GM21381 (cell line): ENCODE results near the gene DOK5.

Experiments used
- ATAC-seq: cut with Tn5 transposase; IDR thresholded peaks from one replicate; pipeline ENCODE4 v1.9.1; 2021; ENCODE audit warnings: mild to moderate bottlenecking, moderate library complexity; ENCODE audit not compliant: unreplicated experiment

Gene DOK5

DNA sequence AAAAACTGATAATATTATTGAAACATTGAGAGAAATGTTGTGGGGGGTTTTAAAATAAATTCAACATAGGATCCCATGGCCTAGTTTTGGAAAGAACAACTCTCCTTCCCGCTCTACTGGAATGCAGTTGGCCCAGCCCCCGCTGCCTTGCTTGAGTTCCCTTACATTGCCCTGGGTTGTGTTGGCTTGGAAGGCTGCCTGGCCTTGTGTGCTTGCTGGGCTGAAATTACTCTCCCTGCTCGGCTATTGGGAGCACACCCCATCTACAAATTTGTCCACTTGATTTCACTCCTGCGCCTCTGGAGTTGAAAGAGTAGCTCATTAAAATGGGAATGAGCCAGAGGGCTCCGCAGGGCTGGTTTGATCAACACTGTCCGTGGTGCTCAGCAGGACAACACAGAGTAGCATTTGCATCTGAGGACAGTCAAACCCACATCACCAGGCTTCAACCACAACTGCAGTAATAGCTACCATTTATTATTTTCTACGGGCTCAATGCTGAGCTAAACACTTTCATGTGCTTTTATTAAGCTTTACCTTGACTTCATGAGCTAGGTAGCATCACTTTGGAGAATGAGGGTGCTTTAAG, 35.2 kb downstream of the DOK5 start:
- ATAC-seq = no peak

GRCh38 chr20:54512694-54513093, 37.3 kb downstream of the DOK5 start:
- no peak for ATAC-seq

- no peak for ATAC-seq
Observed at GRCh38 chr20:54514028-54514607, 38.7 kb downstream of the DOK5 start.

DNA sequence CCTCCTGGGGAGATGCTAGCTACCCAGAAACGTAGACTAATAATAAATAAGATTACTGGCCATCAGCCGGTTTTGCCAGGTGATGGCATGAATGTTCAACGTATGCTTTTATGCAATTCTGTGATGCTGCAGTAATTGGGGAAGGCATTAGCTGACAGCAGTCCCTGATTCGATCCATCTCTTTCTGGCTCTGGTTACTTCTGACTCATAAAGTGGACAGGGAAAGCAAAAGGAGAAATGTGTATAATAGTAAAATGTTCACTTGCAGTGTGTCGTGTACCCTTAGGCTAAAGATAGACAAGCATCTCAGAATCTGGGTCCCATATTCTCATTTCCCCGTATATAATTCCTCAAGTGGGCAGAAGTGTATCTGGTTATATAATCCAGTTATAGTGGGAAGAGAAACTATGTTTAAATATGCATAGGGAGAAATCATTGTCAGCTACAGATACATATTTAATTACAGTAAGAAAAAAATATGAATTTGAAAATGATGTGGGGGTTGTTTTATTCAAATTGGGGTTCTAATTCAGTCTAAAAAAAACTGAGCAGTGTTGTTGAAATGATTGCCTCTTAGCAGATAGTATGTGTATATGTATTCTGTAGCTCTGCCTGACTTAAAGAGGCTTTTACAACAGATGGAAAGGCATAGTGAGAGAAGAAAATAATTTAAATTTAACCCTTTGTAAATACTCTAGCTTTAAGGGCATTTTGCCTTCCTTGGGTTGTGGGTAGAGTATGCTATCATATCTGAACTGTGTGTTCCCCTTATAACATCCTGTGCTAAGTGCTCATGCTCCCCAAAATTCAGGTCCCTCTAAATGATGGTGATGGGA, 40.6 kb downstream of the DOK5 start:
- ATAC-seq = no peak

DNA sequence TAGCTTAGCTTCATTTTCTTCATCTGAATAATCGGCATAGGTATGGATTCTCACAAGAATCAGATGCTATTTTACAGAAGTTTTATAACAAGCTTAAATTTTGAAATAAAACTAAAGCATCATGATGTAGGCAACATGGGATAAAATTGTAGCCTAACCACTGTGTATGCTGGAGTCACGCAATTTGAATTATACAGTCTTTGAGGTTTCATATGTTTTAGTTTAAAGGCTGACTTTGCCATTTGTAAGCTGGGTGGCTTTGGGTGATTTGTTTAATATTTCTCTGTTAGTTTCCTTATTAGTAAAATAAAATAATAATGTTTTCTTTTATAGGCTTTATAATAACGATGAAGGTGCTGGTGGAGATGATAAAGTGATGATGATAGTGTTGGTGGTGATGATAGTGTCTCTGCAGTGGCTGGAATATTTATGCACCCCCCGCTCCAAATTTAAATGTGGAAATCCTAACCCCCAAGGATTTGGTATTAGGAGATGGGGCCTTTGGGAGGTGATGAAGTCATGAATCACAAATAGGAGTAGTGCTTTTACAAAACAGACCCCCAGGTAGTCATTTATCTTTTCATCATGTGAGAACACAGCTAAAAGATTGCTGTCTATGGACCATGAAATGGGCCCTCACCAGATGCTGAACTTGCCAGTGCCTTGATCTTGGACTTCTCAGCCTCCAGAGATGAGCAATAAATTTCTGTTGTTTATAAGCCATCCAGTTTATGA, 42.0 kb downstream of the DOK5 start:
- ATAC-seq = no peak

GRCh38 chr20:54524849-54525248, 49.5 kb downstream of the DOK5 start:
- no peak for ATAC-seq

DNA sequence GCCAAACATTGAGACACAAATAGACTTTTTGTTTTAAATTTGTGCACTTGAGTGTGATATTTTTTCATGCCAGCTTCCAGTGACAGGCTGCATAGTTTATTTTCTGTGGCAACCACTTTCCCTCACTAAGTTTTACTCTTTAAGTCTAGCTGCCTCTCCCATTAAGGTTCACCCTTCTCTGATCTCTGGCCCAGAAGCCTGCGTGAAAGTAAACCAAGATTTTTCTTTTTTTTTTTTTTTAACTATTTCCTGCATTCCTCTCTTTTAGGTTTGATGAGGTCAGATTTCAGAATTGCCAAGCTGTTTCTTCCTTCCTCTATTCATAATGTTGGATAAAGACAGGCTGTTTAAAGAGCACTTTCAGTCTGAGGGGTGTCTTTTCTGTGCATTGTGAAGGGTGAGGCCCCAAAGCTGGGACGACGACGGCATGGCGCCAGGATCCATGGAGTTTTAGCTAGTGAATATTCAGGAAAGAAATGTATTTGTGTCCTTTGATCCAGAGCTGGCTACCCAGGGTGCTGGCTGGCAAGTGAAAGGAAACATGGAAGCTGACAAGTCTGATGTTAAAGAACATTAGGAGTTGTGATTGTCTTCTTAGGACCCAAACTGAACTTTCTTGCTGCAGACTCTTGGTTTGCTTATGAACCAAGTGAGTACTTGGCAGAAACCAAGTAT, 50.7 kb downstream of the DOK5 start:
- no peak for ATAC-seq

DNA sequence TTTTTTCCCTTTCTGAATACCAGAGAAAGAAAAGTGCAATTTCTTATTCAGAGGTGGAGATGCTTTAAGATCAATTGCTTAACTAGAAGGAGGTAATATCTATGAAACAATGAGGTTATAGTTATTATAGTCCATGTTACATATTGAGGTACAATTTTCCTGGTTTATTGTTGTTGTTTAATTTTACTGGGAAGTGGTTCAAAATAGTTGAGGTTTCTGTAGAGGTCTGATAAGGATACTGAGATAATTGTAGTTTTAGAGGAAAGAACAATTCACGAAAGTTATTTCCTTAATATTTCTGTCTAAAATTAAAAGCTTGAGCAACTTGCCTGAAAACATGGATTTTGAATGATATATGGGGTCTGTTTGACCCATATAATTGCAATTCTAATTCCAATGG, 51.4 kb downstream of the DOK5 start:
- ATAC-seq = no peak

GRCh38 chr20:54532573-54532972, 57.2 kb downstream of the DOK5 start:
- no peak for ATAC-seq

DNA sequence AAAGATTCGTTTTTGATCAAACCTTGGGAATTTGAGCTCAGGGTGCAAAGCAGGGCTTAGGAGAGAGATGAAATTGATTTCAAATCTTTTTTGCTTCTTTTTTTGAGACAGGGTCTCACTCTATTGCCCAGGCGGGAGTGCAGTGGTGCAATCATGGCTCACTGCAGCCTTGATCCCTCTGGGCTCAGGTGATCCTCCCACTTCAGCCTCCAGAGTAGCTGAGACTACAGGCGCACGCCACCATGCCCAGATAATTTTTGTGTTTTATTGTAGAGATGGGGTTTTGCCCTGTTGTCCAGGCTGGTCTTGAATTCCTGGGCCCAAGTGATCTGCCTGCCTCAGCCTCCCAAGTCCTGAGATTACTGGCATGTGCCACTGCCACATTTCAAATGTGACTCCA, 58.7 kb downstream of the DOK5 start:
- ATAC-seq = no peak

GRCh38 chr20:54535033-54535432, 59.6 kb downstream of the DOK5 start:
- no peak for ATAC-seq

- no peak for ATAC-seq
Observed at GRCh38 chr20:54535746-54536145, 60.4 kb downstream of the DOK5 start.

GRCh38 chr20:54539521-54540046, 64.2 kb downstream of the DOK5 start:
- no peak for ATAC-seq

DNA sequence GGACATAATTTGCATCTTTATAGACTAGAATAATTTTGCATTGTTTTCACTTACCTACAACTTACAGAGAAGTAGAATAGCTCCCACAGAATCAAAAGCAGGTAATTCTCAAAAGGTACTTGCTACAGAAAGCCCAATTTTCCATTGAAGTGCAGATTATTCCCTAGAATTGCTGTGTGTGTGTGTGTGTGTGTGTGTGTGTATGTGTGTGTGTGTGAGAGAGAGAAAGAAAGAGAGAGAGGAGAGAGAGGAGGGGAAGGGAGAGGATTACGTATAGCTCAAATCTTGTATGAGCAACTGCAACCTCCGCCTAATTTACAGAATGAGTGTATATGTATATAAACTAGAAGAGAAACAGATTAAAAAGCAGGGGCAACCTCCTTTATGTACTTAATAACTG, 68.0 kb downstream of the DOK5 start:
- ATAC-seq = no peak

DNA sequence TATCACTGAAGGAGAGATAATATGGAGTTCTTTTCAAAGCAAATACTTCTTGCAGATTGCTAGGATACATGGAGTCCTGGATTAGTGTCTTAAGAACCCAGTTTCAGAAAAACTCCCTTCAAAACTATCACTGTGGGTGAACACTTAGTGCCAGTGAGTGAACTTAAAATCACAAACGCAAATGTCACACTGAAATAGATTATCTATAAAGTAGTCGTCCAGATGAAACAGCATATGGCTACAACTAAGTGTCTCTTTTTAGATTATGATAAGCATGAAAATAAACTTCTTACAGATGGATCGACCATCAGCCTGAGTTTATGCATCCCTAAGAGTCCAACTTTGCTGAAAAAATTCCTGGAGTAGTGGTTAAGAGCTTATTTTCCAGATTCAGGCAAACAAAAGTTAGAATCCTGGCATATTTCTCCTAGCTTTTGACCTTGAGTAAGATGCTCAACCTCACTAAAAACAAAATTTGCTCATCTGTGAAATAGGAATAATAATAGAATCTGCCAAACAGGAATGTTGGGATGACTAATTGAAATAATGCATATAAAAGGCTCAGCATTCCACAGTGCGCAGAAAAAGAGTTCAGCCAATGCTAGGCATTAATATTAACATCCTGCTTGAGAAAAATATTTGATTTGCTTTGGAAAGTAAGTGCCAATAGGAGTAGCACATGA, 70.4 kb downstream of the DOK5 start:
- ATAC-seq = no peak

- ATAC-seq = no peak
Observed at GRCh38 chr20:54548849-54549248, 73.5 kb downstream of the DOK5 start.

DNA sequence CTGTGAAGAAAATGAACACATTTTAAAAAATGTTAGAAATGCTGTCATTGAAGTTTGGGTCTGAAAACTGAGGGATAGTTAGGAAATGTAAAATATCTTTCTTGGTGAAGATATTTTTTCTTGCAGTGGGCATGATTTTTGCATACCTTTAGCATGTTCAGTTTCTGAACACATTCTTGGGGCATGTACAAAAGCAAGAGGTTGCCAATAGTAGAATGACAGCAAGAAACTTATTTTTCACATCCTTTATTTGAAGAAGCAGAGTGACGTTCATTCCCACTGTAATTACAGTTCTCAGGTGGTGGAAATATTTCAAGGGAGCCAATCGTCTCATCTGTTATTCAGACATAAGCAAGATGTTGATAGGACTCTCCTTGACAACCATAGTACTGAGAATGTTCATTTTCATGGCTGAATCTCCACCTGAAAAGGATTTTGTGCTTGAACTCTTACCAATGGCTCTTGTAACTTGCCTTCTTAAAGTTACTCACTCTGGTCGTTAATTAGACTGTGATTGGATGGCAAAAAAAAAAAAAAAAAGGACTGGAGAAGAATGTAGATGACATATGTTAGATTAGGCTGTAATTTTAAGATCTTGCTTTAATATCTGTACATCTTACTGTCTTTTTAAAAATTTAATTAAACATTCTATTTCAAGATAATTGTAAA, 74.4 kb downstream of the DOK5 start:
- no peak for ATAC-seq

DNA sequence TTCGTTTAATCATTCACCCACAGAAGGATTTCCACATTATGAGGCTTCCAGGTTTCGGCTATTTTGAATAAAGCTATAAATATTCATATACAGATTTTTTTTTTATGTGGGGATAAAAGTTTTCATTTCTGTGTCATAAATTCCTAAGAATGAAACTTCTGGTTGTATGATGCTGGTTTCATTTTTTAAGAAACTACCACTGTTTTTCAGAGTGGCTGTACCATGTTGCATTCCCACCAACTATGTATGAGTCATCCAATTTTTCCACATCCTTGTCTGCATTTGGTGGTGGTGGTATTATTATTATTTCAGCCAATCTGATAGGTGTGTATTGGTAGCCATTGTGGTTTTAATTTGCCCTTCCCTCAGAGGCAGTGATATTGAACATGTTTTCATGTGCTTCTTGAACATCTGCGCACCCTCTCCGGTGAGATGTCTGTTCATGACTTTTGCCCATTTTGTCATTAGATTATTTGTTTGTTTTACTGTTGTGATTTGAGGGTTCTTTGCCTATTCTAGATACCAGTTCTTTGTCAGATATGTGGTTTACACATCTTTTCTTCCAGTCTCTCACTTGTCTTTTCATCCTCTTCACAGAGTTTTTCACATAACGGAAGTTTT, 75.5 kb downstream of the DOK5 start:
- no peak for ATAC-seq

GRCh38 chr20:54554006-54554405, 78.6 kb downstream of the DOK5 start:
- no peak for ATAC-seq
